T-helper 22 cell (primary cell): ENCODE data around the gene NSUN3.
"Not testable (repeated sequence)": the region's sequence is repeated elsewhere in the genome, so short reads cannot be mapped to it uniquely, and the experiment has no call there.

Experiments used
- DNase-seq: peaks from one replicate; pipeline ENCODE4 v3.0.0-alpha.2; 2020; ENCODE audit warnings: low read depth

NSUN3 gene

DNA sequence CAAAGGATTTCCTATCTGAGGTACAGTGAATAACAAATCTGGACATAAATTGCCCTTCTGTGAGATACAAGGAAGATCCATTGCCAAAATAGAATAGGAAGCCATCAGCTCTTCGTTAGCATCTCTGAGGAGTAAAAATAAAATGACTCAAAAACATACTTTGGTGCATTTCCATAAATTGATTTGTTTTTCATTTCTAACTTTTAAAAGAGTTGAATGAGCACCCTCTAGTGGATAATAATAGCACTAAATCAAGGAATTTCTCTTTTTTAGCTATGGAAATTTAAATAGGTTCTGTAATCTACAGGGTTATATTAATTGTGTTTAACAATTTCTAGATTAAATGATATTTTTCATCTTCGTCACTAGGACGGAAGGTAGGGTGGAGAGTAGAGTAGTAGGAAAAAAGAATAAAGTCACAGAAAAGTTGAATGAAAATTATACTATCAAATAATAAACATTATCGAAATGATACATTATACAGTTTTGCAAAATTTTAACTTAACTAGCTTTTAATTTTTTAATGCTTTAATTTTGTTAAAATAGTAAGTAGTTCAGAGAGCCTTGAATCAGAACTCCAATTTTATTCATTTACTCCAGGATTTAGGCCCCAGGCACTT, 6.4 kb downstream of the NSUN3 start:
- DNase-seq = no peak

DNA sequence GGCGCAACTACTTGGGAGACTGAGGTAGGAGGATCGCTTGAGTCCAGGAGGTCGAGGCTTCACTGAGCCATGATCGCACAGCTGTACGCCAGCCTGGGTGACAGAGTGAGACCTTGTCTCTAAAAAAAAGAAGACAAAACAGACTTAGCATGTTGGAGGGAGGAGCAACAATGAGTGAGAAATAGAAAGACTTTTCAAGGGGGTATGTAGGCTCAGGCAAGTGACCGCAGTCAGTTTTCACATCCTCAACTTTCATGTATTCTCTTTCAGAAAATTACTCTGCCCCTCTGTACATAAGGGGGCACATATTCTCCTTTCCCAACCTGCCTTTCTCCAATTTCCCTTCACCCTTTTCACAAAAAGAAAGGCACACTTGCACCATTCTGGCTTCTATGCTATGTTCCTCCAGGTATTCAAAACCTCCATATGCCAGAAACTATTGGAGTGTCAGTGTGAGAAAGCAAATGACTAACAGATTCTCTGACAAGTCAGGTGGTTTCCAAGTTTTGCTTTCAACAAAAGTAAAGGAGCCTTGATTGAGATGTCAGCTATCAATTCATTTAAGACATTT, 7.6 kb downstream of the NSUN3 start:
- no peak for DNase-seq

DNA sequence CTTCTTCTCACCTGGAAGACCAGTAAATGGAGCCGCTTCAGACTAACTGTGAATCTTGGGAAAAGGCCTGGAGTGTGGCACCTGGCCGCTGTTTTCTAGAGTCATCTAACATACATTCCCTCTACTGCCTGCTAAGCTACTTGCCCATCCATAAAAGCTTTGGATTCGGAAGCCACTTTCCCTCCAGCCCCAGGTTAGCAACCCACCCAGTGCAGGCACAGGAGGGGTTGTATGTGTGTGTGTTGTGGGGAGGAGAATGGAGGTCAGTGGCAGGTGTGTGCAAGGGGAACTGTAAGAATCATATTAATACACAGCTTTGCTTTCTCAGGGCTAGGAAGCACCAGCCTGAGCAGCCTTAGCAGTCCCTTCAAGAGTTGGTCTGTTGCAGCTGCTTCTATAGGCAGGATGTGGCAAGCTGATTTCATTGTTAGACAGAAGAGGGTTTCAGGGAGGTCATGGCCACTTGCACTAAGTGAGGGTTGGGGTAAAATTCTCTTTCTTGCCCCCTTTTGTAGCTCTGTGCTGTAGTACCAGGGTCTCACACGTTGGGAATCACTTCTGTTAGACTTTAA, 8.9 kb downstream of the NSUN3 start:
- no peak for DNase-seq

DNA sequence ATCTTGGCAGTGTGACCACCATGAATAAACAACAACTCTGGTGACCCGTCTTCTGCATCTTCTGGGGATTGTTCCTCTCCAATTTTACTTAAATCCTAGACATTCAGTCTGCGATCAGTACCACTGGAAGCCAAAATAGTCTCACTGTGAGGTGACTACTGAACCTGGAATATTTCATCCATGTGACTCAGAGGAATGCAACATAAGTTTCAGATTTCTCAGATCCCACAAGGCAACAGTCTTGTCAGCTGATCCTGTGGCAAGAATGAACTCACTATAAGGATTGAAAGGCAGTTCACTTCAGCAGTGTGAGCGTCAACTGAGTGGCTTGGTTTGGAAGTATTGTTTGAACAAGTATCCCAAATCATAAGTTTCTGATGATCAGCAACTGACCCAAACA, 13.2 kb downstream of the NSUN3 start:
- DNase-seq = no peak

DNA sequence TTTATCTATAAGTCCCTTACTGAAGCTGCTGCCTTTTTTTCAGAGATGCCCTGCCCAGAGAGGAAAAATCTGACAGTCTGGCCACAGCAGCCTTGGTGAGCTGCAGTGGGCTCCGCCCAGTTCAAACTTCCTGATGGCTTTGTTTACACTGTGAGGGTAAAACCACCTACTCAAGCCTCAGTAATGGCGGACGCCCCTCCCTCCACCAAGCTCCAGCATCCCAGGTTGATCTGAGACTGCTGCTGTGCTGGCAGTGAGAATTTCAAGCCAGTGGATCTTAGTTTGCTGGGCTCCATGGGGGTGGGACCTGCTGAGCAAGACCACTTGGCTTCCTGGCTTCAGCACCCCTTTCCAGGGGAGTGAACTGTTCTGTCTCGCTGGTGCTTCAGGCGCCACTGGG, 17.7 kb downstream of the NSUN3 start:
- not testable (repeated sequence) for DNase-seq

DNA sequence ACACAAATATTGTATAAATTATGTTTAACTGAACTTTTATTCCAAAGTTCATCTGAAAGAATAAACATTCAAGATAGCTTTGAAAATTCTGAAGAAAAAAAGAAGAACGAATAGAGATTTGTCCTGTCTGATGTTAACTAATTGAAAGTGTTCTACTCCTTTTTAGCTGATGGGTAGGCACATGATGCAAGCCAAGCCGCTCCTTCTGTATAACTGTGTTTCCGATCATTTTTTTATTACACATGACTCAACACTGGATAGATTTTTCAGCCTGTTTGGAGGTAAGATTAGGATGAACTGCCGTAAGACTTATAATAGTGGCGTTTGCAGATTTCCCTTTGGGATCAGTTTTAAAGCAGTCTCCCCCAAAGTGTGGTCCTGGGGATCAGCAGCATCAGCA, 19.0 kb downstream of the NSUN3 start:
- DNase-seq = no peak

DNA sequence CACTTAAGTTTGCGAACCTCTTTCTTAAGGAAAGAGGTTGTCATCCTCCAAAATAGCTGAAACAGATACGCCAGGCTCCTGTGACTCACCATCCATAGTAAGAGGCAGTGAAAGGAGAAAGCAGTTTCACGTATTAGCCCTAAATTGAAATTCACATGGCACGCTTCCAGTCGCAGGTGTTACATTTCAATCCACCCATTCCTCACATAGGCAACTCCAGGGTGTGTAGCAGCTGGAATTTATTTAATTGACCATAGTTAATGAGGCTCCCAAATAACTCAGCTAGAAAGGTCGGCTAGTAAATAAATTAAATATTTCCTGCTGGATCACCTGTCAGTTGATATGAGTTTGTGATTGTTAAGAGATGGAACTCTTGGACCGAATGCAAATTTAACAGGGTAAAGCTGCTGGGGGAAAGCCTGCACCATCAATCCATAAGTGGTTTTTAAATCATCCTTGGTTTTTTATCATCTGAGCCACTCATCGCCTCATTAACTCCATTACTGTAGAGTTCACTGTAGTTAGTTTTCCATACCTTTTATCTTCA, 19.6 kb downstream of the NSUN3 start:
- no peak for DNase-seq

DNA sequence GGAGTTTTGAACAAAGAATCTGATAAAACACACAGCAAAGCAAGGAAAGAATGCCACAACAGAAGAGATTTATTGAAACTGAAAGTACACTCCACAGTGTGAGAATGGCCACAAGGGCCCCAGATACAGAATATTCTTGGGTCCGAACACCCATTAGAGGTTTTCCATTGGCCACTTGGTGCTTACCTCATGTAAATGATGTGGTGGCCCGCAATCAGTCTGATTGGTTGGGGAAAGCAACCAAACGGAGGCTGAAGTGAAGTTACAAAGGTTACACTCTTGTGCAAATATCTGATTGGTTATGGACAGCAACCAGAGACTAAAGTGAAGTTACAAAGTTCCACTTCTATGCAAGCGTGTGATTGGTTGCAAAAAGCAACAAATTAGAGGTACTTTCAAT, 20.4 kb downstream of the NSUN3 start:
- DNase-seq = no peak

DNA sequence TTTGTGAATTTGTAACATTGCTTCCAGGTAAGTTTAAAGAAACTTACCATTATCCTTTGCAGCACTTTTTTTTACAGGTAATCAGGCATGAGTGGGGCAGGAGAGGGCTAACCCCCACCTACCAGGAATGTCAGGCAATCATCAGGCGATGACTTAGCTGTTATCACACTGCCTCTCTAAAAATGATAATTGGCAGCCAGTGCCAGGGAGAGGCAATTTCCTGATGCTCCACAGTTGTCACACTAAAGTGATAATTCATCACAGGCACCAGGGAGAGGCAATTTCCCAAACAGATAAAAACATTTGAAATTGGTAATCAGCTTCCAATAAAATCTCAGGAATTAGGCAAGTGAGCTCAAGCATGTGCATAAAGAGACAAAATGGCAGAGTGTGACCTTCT, 26.3 kb downstream of the NSUN3 start:
- no peak for DNase-seq

DNA sequence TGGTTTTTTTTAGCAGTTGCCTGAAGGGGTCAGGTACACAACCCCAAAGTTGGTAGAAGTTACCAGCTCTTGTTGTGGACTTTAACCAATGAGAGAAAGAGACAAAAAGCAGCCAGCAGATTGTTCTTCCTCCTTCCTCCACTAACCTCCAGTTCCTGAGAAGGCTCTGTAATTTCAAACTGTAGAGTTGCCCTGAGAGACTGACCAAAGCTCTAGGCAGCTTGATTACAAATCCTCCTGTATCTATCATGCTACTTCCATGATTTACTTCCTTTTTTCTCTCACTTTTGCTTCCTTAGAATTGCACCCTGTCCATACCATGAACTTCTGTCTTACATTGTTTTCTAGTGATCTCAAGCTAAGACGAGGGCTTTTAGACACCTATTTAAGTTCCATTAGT, 29.2 kb downstream of the NSUN3 start:
- DNase-seq = no peak

DNA sequence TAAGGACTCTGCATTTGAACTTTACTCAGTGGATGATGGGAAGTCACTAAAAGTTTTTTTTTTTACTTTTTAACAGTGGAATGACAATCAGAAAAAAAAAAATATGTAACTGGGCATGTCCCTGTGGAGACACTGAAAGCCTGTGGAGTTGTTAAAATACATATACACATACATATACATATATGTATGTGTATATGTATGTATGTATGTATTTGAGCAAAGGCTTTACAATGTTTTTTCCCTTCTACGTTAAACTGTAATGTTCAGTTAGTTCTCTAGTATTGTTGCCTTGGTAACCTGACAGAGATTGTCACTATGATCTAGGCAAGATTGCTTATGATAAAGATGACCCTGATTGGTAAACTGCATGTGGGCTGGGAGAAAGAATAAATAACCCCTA, 30.3 kb downstream of the NSUN3 start:
- no peak for DNase-seq

DNA sequence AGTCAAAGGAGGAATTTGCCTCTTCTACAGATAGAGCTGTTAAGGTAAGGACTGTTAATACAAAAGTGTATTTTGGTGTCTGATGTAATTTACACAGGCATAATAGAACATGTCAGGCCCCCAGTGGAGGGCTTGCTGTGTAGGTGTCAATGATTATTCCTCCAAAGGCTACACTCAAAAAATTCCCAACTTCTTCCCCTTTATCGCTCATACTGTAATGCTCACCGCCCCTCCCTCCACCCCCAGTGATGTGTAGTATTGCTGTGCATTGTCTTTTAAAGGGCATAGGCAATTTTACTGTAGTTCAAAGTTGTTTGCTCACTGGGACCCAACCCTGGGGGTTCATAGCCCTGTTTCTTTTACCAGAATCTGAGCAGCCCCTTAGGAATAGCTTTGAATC, 32.2 kb downstream of the NSUN3 start:
- no peak for DNase-seq

DNA sequence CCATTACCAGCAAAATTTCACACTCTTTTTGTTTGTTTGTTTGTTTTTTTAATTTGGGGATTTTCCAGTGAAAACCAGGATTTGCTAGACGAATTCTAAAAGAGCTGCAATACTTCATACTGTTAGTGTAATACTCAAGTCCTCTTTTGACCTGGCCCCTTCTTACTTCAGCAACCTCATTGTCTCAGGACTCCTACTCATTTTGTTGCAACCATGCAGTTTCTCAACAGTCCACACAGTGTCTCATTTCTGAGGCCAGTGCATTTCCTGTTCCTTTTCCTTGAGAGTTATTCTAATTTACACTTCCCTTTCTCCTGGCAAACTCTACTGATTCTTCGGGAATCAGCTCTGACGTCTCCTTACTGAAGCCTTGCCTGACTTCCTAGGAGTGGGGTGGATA, 35.6 kb downstream of the NSUN3 start:
- DNase-seq = no peak

DNA sequence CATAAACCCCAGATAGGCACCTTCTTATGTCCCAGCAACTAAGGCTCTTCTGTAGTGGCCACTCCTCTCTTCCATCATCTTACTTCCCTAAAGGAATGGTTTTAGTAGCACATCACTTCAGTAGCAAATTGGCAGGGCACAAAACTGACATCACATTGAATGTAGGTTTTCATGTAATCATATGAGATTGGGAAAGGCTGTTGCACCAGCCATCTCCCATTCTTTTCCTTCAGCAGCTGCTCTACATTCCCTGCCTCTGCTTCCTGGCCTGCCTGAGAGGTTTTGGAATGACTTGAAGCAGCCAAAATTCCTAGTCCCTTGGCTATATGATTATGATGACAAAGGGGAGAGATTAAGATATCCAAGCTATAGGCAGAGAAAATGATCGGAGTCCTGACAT, 36.5 kb downstream of the NSUN3 start:
- DNase-seq = no peak

DNA sequence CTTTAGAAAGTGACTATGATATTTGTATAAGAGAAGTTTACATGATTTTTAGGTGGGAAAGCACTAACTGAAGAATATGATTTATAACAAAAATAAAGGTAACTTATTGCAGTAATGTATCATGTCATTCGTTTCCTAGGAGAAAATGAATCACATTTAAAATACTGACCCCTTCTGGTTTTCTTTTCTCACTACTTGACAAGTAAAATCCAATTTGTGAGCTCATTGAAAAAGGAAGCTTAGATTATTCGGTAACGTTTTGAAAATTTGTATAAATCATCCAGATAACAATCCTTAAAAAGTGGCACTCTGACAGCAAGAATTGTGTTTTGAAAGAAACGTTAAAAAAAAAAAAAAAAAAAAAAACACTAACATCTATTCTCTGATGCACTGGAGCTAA, 39.0 kb downstream of the NSUN3 start:
- DNase-seq = no peak

DNA sequence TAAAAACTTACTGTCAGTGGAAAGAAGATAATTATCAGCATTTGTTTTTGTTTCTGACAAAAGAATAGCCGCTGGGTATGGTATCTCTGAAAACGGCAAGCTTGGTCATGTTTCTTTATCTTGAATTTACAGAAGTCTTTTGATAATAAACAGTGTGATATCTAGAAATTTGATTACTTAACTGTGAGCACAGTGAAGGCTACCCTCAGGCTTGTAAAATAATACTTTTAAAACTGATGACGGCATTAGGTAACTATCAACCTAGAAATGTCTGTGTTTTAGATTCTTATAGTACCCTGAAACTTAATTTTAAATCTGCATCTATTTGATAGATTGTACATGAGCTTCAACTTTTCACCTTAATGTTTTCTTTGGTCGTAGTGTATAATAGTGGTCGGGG, 43.4 kb downstream of the NSUN3 start:
- no peak for DNase-seq

DNA sequence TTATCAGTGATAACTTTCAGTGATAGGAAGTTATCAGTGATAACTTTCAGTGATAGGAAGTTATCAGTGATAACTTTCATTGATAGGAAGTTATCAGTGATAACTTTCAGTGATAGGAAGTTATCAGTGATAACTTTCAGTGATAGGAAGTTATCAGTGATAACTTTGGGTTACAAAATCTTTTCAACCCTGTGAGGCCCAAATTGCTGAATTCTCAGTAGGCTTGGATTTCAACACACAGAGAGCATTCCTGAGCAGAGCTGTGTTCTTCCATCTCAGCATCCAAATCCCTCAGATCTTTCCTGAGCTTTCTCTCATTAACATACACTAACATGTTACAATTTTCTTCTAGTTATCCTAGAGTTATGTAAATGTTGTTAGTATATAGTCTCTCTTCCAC, 47.4 kb downstream of the NSUN3 start:
- not testable (repeated sequence) for DNase-seq

DNA sequence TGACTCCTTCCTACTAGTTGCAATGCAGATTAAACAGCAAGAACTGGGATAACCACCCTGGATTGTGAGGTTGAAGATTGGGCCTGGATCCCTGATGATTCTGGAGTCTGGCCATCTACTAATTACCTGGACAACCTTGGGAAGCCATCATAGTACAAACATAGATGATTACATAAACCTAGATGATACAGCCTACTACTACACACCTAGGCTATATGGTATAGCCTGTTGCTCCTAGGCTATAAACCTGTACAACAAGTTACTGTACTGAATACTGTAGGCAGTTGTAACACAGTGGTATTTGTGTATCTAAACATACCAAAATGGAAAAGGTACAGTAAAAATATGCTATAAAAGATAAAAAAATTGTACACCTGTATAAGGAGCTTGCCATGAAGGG, 48.0 kb downstream of the NSUN3 start:
- DNase-seq = no peak

DNA sequence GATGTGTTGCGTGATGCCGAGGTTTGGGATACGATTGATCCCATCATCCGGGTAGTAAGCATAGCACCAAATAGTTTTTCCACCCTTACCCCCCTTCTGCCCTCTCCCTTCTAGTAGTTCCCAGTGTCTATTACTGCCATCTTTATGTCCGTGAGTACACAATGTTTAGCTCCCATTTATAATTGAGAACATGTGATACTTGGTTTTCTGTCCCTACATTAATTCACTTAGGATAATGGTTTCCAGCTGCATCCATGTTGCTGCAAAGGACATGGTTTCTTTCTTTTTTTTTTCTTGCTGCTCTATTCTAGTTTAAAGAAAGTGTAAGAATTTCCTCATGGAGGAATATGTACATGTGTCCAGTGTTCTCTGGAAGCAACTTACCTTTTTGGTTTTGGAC, 51.8 kb downstream of the NSUN3 start:
- DNase-seq = no peak

DNA sequence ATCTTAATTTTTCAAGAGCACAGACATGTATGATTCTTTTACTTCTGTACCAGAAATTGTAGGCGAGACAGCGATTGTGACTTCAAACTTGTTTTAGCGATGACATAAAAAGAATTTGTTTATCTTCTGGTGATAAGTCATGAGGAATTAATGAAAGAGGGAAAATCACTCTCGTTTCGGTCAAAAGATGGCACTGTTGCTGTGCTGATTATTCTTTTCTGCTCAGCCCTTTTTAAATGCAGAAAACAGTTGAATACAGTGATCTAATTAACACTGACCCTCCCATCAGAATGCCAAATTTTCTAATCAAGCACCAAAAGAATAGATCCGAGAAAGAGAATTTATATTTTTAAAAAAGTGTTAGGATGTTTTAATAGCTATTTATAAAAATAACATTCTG, 52.6 kb downstream of the NSUN3 start:
- no peak for DNase-seq

DNA sequence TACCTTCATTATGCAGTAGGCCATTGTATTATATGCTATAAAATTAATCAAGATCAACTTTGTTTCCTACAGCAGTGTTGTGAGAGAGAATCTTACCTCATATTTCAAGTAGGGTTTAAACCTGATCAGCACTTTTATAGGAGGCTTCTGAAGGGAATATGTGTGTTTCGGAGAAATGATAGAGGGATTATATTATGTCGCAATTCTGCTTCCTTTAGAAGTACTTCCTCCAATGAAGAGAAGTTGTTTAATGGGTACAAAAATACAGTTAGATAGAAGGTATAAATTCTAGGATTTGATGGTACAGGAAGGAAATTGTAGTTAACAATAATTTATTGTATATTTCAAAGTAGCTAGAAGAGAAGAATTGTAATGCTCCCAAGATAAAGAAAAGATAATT, 54.9 kb downstream of the NSUN3 start:
- DNase-seq = no peak

DNA sequence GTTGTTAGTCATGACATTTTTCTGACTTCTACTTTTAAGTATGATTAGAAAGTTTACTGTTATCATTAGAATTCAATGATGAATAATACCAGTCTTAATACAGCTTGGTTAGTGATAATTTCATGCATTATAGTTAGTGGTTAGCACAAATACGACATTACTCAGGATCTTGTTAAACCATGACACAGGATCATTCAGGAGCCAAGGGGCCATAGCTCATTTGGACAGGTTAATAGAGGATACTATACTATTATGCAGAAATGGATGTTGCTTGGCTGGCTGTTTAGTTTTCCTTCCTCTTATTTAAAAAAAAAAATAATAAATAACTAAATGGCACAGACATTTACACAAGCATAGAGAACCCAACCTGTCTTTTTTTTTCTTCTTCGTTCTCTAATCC, 55.5 kb downstream of the NSUN3 start:
- DNase-seq = no peak

DNA sequence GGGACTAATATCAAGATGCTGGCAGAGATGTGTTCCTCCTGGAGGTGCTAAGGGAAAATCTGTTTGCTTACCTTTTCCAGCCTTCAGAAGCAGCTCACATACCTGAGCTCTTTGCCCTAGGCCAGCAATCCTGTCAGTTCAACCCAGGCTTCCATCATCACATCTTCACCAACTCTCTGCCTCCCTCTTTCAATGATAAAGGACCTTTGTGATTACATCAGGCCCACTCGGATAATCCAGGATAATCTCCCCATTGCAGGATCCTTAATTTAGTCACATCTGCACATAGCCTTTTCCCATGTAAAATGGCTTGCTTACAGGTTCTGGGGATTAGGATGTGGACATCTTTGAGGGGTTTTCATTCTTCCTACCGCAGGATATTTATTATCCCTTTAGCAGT, 58.3 kb downstream of the NSUN3 start:
- no peak for DNase-seq

DNA sequence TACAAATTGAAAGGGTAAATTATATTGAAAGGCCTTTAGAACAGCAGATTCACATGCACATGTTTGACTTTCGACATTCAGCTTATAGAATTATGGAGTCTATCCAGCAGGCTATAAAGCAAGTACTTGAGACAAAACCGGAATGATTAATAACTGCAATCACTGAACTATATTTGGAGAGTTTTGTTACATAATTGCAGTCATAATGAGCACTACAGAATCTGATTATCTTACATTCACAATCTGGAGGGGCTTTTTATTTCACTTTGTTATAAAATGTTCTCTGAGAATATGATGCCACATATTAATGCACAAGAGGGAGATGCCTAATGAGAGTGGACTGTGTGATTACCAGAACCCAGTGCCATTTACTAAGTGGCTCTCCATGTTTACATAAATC, 64.3 kb downstream of the NSUN3 start:
- DNase-seq = no peak
